OCI-M2 (cell line): Measurements from ENCODE around the gene LRRC2.
"Not testable (repeated sequence)": the region's sequence is repeated elsewhere in the genome, so short reads cannot be mapped to it uniquely, and the experiment has no call there.

Experiments
- DNase-seq: peaks from one replicate; lab custom pipeline; 2025; ENCODE audit not compliant: unreplicated experiment; lab: John Stamatoyannopoulos, UW

LRRC2 gene

DNA sequence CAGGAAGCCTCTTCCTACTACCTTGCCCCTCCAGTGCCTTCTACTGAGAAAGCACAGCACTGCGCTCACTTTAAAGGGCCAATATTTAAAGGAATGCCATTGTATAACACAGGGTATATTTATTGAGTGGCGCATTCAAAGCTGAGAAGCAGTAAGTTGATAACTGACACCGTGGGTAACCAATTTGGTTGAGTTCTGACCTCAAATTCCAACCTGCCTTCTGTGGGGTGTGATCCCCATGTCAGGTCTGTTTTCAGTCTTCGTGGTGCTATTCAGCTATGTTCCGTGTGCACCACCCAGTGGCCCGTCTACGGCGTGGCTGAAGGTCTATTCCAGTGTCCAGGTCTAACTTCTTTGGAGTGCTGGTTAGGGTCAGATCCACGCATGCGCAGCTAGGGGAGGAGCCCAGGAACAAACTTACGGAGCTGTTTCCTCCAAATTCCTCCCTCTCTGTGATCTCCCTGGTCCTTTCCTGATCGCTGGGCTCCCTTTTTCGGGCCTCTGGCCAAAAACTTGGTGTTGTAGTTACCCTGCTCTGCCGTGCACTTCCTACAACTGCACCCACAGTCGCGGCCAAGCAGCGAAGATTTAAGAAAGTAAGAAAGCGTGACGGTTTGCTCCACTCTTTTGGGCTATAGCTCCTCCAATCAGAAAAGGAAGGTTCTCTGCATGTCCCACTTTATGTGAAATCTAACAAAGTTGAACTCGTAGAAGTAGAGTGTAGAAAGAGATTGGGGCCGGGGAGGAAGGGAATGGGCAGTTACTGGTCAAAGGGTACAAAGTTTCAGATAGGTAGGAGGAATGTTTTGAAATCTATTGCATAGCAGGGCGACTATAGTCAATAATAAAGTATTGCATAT lies 7.7 kb downstream of the LRRC2 start:
- peak; percentile 52 for DNase-seq

DNA sequence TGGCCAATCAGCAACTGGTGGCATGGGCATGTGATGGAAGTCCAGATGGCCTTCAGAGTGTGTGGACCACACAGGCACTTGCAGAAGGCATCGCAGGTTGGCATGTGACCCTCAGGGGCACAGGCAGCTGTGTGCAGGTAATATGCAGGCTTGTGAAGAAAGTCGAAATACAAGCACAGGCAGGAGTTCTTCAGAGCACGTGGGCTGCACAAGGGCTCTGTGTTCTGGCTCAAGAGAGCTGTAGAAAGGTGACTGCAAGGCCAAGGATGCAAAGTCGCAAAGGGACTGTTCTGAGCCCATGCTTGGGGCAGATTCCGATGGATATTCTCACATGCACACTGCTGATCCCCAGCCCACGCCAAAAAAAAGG lies 8.3 kb downstream of the LRRC2 start:
- no peak for DNase-seq

DNA sequence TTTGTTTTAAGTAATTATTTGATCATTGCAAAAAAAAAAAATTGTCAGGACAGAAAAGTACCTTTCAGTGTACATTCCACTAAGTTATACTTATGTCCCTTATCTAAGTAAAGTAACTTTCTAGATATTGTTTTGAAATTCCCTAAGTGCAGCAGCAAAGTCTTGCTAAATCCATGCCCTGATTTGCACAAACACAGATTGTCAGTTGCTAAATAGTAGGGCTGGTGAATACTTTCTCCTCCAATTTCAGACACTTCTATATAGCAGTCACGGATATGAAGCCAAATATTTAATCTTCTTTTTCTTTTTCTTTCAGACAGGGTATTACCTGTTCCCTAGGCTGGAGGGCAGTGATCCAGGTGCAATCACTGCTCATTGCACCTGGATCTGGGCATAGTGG lies 12.9 kb downstream of the LRRC2 start:
- DNase-seq = no peak

DNA sequence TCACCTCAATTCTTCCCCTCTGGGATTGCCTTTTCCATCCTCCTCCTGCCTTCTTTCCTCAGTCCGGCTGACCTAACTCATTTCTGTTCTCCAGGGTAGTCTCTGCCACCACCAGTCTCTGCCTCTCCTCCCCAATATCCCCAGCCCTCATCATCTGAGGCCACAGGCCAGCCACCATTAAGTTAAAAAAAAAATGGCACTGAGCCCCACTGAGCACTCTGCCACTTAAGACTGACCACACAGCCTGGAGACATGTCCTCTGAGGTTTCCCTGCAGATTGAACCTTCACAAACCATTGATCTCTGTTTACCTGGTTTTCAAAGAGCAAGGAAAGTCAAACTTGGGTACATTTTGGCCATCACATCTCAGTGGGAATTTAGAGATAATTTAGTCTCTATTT lies 13.6 kb downstream of the LRRC2 start:
- DNase-seq = no peak

DNA sequence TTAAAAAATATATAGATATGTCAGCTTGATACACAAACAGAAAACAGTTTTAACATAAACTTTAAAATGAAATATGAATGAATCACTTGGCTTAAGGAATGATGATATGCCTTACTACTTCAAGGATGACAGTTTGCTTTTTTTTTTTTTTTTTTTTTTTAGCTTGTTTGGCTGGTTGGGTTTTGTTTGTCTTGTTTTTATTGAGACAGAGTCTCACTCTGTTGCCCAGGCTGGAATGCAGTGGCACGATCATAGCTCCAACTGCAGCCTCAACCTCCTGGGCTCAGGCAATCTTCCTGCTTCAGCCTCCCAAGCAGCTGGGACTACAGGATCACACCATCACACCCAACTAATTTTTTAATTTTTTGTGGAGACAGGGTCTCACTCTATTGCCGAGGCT lies 14.5 kb downstream of the LRRC2 start:
- DNase-seq = no peak

DNA sequence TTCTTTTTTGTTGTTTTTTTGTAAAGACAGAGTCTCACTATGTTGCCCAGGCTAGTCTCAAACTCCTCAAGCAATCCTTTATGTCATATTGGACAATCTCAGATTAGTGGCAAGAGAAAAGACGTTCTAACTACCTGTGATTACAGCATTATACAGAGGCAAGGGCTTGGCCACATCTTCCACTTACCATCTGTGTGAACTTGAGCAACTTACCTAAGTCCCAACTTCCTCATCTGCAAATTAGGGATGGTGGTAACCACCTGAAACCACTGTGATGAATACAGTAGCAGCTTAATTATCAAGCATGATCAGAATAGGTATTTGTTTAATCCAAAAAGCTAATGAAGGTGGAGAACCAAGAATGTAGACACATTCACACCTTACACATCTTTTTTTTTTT lies 16.1 kb downstream of the LRRC2 start:
- DNase-seq = no peak

DNA sequence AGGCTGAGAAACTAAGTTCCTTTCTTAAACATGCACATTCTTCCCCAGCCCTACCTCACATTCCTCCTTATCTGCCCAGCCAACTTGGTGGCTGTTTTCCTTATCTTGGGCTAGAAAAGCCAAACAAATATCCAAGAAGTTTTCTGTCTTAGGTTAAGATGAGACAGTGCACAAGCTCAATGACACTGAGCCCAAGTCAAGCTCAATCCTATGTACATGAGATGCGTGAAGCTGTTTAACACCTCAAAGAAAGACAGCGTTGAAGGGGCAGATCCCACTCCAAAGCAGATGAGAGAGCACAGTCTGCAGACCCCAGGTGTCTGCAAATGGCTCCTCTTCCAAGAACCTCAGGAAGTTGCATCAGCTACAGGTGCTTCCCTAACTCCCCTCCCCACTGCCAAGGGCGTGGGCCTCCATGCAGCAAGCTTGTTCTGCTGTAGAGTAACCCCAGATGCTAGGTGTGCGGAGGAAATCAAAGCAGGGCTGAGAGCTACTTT lies 16.6 kb downstream of the LRRC2 start:
- no peak for DNase-seq

DNA sequence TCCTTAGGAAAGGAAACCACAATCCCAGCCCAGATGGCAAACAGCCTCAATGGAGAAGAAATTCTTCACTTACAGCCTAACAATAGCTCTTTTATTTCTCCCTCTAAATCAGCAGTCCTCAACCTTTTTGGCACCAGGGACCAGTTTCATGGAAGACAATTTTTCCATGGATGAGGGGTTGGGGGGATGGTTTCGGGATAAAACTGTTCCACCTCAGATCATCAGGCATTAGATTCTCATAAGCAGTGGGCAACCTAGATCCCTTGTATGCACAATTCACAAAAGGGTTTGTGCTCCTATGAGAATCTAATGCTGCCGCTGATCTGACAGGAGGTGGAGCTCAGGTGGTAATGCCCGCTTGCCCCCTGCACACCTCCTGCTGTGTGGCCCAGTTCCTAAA lies 17.5 kb downstream of the LRRC2 start:
- not testable (repeated sequence) for DNase-seq

DNA sequence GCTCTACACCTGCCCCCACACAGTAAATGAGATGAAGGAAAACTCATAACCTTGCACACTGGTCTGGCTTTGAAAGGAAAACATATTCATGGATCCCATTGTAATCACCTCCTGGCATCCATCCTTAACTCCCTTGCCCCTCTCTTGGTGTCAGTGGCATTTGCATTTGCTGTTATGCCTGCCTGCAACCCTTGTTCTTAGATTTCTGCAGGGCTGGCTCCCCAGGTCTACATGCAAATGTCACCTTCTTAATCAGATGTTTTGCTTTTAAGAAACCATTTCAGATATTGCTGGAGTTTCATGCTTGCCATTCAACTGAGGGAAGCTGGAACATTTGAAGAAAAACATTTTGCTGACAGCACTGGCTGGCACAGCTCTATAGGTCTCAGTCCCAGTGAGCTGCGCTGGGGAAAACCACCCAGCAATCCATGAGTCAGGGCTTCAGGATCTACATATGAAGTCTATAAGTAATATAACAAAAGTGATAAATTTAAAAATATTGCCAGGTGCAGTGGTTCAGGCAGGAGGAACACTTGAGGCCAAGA lies 19.1 kb downstream of the LRRC2 start:
- DNase-seq = no peak

DNA sequence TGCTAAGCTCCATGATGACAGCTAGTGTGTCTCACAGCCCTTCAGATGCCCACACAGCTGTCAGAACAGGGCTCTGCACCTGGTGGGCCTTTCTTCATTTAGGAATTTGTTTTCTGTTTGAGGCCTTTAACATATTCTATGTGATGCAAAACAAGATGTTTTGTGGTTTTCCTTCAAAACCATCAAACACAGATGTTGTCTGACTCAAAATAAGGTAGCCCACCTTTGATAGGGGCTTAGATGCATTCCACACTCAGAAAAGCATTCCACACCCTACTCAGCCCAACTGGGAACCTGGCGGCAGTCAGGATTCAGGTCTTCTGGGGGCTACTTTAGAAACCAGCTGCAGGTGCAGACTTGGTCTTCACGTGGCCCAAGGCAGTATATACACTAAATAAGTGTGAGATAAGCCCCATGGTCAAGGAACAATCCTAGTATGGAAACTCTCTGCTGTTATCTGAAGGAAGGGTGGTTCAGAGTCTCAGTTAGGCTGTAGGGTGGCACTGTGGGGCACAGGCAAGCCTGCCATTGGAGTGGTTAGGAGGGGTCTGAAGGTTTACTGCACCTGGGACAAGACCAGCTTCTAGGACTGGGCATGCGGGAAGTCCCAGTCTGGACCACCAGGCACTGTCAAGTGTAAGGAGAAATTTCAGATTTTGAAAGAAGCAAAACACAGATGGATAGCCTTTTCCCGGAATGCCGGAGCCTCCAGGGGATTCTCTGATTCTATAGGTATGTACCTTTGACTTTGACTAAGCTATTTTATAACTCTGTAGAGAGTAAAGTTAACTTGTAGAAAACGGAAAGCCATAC lies 20.1 kb downstream of the LRRC2 start:
- DNase-seq = no peak

DNA sequence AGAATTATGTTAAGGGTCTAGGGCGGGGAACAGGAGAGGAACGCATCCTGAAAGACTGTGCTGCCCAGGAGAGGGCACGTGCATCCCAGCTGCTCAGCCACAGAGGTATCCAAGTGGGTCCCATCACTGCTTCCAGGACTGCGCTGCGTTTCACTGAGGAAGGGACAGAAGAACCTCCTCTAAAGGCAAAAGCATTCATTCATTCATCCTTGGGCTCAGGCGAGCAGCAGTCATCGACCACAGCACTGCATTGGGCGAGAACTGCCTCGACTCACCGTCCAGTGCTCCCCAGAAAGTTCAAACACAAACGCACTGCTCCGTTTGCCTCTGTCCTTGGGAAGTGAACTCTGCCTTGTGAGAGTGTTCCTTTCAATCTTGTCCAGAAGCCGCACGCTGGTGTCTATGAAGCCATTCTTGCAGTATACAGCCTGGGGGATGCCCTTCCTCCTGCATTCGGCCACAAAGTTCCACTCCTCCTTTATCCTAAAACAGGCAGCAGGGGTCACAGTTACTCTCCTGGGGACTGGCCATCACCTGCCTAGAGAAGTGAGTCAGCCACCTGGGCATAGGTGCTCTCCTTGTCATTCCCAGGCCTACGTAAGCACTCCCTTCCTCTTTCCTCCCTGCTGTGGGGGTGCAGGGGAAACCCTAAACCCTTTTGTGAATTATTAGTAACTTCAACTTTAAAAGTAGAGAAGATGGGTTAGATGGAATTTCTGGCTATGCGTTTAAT lies 21.2 kb downstream of the LRRC2 start:
- DNase-seq = no peak

DNA sequence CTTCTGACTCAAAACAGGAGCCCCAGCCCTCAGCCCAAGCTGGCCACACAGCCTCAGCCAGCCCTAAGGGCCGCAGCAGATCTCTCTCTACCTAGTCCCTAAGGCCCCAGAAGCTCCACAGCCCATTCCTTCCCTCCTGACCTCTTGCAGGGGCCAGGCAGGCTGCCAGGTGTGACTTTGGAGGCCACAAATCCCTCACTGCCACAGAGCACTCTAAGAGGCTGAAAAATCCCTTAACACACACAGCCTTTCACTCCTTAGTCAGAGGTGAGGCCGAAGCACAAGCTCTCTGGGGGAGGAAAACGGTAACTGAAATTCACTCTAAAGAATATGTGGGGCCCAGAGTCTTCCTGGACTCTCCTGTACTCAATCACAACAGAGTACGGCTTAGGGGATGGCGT lies 23.3 kb downstream of the LRRC2 start:
- no peak for DNase-seq

DNA sequence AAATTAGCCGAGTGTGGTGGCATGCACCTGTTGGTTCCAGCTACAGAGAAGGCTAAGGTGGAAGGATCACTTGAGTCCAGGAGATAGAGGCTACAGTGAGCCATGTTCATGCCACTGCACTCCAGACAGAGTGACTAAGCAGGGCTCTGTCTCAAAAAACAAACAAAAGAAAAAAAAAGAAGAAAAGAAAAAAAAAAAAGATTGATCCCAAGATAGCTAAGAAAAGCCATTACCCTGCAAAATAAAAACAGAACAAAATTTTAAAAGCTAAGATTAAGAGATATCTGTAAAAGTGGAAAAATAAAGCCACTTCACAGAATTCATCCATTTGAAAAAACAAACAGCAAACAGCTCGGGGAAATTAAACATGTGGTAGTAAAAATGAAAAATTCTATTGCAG lies 23.8 kb downstream of the LRRC2 start:
- DNase-seq = no peak

DNA sequence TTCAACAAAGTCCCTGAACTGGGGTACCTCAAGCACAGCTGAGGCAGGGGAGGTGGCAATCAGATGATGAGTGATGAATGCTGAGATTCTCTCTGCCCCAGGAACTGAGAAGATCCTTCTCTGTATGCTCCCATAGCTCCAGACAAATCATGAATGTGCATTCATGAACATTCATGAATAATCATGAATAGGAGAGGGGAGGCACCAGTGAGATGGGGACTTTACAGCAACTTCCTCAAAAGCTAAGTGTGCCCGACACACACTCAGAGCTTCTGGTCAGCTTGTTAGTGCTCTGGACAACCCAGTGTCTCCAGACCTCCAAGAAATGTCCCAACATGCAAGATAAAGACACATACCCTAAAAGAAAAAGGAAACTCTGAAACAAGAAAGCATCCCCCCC lies 24.3 kb downstream of the LRRC2 start:
- DNase-seq = no peak

DNA sequence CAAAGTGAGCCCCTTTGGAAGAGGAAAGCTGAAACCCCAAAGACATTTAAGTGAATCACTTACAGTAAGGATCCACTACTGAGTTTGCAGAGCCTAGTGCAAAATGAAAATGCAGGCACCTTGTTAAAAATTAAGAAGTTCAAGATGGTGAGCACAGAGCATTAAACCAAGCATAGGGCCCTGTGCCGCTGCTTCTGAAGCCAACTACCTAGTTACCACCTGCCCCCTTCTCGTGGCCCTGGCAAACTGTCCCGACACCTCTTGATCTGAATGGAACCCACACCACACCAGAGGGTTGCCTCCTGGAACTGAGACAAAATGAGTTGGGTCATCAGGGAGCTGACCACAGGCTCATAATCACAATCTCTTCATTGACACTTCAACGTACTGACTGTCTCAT lies 25.6 kb downstream of the LRRC2 start:
- no peak for DNase-seq

DNA sequence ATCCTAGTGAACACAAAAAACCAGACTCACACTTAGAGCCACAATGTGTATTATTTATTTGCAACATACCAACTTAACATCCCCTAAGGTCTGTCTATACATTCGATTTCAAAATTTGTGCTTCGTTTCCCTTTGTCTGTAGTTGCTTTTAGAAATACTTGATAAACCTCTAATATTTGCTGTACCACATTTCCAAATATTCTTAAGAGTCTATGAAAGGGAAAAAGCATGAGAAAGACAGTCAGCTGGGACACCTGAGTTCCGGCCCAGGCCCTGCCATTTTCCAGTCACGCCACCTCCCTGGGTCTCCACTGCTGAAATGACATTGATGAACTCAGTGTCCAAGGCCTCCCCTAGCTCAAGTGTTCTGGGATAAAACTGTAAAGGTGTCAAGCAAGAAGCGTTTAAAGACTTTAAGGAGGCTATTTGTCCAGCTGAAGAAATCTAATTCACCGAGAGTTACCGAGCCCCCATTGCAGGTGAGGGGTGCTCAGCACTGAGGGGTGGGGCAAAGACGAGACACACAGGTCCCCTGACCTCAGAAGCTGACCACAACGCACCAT lies 26.6 kb downstream of the LRRC2 start:
- DNase-seq = no peak

DNA sequence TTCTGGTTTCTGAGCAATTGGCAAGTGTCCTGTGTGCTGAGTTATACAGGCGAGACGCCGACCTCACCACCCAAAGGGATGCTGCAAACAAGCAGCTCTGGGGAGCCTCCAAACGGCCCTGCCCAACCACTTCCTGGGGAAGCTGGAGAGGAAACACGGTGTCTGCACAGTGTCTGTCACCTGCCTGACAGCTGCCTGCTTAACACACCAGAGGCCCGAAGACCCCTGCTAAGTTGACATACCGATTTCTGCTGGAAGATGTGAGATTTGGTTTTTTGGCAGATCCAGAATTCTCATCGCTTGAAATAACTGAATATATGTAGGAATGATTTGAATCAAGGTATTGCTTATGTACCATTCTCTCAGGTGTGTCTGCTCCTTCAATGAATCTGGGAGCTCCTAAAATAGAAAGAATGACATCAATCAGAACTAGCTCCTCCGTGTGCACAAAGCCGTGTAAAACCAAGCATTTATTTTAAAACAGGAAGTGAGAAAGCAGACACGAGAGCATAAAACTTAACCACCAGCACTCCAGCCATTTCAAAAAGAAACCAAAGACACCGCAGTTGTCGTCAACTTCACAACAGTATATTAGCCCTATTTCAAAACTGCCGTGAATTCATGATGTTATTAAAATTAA lies 27.2 kb downstream of the LRRC2 start:
- DNase-seq = no peak

DNA sequence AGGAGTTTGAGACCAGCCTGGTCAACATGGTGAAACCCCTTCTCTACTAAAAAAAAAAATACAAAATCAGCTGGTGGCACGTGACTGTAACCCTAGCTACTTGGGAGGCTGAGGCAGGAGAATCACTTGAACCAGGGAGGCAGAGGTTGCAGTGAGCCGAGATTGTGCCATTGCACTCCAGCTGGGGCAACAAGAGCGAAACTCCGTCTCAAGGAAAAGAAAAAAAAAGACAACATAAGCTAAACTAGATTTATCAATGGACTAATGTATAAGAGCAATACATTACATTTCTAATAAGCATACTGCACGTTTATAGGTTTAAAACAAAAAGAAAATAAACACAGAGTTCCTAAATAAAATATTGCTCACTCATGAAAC lies 27.7 kb downstream of the LRRC2 start:
- not testable (repeated sequence) for DNase-seq

DNA sequence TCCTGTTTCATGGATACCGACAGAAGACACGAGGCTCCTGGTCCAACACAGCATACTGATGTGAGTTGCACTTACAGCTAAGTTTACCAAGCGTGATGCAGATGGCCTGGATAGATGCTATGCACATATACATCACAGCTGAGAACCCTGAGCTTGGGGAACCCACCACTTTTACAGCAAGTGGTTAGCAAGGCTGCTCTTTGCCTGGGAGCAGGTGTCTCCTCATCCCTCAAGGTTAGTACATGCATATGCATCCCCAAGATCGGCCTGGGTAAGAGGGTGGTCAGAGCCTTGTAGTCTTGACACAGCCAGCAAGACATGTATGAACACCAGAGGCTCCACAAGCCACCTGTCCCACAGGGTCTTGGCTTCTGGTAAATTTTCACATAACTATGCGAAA lies 28.3 kb downstream of the LRRC2 start:
- DNase-seq = no peak

DNA sequence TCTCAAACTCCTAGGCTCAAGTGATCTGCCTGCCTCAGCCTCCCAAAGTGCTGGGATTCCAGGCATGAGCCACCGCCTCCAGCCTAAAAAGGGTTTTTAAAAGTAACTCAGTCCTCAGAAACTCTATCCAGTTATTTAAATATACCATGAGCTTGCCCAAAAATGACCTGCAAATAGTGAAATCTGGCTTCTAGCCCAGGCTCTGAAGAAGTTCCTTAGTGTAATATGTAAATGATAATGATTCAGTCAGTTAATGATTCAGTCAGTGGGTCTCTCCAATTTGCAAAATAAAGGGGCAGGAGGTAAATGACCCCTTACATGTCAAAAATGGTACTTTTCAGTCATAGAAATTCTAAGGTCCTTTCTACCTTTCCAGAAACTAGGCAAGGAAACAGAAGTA lies 28.8 kb downstream of the LRRC2 start:
- no peak for DNase-seq

DNA sequence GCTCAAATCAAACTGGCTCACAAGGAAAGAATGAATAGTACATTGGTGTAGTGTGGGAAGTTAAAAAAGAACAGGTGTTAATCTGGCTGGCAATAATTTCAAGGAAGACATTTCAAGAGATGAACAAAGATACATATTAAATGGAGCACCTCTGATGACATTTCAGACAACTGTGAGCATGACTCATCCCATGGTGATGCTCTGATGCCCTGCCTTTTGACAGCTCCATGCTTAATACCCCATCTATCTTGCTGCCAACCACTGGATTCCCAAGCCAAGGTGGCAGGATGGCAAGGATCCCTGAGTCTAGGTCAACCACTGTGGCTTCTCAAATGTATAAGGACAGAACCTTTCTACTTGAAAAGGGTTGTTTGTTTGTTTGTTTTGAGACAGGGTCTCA lies 29.3 kb downstream of the LRRC2 start:
- no peak for DNase-seq
